COLO668 (cell line): ENCODE results near the gene KRCC1.
"Not testable (repeated sequence)": the region's sequence is repeated elsewhere in the genome, so short reads cannot be mapped to it uniquely, and the experiment has no call there.

Experiments used
- DNase-seq: peaks from one replicate; lab custom pipeline; 2025; ENCODE audit not compliant: unreplicated experiment; lab: John Stamatoyannopoulos, UW

The KRCC1 gene

GRCh38 chr2:88005776-88006175, 49.8 kb downstream of the KRCC1 start:
- no peak for DNase-seq

- no peak for DNase-seq
Observed at GRCh38 chr2:88003074-88003755, 52.4 kb downstream of the KRCC1 start.

GRCh38 chr2:88002359-88002707, 53.2 kb downstream of the KRCC1 start:
- DNase-seq = no peak

- DNase-seq = not testable (repeated sequence)
Observed at GRCh38 chr2:88000474-88000873, 55.1 kb downstream of the KRCC1 start.

- no peak for DNase-seq
Observed at GRCh38 chr2:87996570-87996969, 59.0 kb downstream of the KRCC1 start.

- DNase-seq = no peak
Observed at GRCh38 chr2:87995756-87996155, 59.8 kb downstream of the KRCC1 start.

GRCh38 chr2:87994304-87994850, 61.2 kb downstream of the KRCC1 start:
- not testable (repeated sequence) for DNase-seq

GRCh38 chr2:87992569-87992968, 63.0 kb downstream of the KRCC1 start:
- not testable (repeated sequence) for DNase-seq

- not testable (repeated sequence) for DNase-seq
Observed at GRCh38 chr2:87987473-87987872, 68.1 kb downstream of the KRCC1 start.

GRCh38 chr2:87985902-87986301, 69.7 kb downstream of the KRCC1 start:
- DNase-seq = not testable (repeated sequence)

- not testable (repeated sequence) for DNase-seq
Observed at GRCh38 chr2:87981182-87981581, 74.4 kb downstream of the KRCC1 start.
